Erythroblast (primary cell): ENCODE measurements around the gene IRS2.

Experiments used
- DNase-seq, 2 experiments: peaks; one replicate each; lab custom pipeline; 2025; lab: John Stamatoyannopoulos, UW
- GATA1 ChIP-seq: IDR thresholded peaks from 2 replicates; pipeline ENCODE4 v1.6.1; 2011; ENCODE audit warnings: low read depth, mild to moderate bottlenecking, control low read depth, low read length, moderate library complexity
- POLR2A ChIP-seq: IDR thresholded peaks from 2 replicates; pipeline ENCODE4 v1.6.1; 2011; ENCODE audit warnings: mild to moderate bottlenecking, low read length

IRS2 gene

DNA sequence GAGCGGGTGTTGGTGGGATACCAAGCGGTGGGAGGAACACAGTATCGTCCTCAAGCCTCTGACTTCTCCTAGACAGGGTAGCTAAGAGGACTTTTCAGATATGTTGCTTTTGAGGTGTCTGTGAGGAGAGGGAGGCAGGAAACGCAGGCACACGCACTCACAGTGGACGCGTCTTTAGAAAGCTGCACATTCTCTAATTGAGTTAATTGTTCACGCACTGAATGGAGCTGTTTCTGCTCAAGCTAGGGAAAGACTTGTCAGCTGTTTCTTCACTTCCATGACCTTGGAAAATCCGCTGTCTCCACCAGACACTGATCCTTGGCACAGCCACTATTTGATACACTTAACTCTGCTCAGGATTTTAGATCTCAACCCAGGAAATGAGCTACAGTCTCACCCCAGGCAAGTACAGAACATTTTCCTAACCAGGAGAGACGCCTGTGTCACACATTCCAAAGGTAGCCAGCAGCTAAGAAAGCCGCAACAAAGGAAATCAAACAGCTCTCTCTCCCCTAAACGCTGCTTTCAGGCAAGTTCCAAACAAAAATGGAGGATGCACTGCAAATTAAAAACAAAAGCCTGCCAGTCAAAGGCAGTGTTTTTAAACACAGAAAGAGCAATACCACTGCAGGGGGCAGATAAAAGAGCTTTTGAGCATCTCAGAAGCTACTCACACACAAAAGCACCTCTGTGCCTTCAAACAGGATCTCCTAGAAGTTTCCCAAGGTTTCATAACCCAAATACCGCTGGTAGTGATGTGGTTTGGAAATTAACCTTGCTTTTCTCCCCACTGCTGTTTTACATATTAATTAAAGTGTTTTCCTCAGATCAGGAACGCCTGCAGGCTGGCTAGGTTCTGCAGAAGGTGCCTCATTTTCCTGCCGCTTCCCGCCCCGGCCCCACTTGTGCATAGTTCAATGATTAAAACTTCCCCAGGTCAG is 57.3 kb downstream of the IRS2 start:
- TF ChIP-seq POLR2A, result no peak
- no peak for TF ChIP-seq GATA1
- DNase-seq, result no peak

DNA sequence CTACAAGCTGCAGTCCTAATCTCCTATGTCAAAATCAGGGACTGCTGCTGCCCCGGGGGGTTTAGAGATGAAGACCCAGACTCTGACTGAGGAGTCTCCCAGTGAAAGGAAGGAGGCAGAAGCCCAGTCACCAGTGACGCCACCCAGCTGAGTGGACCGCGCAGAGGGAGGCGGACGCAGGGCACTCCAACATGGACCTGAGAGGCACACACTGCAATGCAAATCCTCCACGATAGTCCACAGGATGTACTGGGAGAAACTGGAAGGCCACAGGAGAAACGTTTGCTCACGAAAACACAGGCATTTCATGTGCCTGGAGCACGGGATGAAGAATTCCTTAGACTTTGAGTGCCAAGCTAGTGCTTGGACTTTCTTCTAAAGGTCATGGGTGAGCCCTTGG is 58.3 kb downstream of the IRS2 start:
- TF ChIP-seq GATA1 (no peak), POLR2A (no peak)
- DNase-seq, result no peak

DNA sequence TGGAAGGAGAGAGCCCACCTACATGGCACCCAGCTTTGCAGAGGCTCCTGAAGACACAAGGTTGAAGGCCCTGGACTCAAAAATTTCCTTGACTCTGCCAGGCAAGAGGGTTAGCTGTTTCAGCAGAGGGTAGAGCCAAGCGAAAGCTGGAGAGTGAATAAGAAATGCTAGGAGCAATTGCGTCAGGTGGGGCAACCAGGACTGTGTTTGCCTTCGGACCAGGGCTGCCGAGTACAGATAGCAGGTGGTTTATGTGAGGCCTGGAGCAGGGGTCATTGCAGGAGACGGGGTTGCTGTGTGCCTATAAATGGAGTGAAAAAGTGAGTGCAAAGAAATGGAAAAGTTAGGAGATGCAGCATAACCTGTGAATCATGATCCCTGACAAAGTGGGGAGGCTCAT is 59.1 kb downstream of the IRS2 start:
- DNase-seq, result no peak

DNA sequence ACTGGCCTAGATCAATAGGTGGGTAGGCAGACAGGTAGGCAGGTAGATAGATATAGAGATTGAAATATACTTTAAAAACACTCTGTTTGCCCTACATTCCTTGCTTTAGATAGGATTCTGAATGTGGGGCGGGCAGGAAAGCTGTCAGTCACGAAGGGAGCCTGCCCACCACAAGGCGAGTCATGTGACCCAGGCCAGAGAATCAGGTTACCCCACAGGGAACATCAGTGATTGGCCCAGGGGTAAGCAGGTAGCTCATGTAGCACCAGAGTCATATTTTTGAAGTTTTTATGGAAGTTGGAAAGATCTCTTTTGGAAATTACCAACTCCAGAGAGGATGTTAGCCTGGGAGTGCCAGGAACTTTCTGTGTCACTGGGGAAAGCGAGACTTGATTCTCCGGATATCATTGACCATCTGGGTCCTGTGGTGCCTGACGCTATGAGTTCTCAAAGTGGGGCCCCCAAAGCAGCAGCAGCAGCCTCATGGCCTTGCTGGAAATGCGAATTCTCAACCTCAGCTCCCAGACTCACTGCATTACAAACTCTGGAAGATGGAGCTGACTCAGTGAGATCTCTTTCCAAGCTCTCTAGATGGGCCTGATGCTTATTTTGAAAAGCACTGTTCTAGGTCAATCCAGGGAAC is 60.3 kb downstream of the IRS2 start:
- no peak for TF ChIP-seq POLR2A
- TF ChIP-seq GATA1, result no peak
- no peak for DNase-seq

More for the DNA sequence above, 59.1 kb downstream of the IRS2 start:
- TF ChIP-seq GATA1, result no peak
- TF ChIP-seq POLR2A, result no peak

DNA sequence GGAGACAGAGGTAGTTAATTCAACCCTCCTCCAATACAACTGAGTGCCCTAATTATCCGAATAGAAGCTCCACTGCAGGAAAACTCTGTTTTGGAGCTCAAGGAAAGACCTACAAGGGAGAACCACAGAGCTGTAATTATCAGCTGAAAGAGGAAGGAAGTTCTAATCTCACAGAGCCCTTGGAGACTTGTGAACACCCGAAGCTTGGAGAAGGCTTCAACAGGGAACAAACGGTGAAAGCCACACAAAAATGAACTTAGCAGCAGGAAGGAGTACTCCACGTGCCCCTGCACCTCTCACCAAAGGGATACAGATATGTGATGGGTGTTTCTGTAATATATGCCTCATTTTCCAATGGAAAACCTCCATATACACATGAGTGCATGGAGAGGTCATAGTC is 61.1 kb downstream of the IRS2 start:
- DNase-seq, result no peak
- TF ChIP-seq GATA1, result no peak
- TF ChIP-seq POLR2A, result no peak

DNA sequence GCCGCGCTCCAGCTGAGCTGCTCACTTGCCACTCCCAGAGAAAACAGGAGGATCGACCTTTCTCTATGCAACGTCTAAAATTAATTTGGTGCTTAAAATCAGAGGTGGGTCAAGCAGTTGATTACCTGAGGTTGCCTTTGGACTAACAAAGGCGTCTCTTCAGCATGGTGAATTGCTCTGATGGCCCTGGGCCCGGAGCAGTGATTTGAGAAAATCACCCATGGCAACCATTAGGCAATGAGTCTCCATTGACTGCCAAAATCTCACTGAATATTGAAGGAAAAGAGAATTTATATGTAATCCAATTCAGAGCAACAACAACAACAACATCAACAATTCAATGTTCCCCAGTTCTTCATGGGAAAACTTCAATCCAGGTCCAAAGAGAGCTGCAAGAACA is 61.8 kb downstream of the IRS2 start:
- DNase-seq, result no peak
- TF ChIP-seq POLR2A (no peak), GATA1 (no peak)

DNA sequence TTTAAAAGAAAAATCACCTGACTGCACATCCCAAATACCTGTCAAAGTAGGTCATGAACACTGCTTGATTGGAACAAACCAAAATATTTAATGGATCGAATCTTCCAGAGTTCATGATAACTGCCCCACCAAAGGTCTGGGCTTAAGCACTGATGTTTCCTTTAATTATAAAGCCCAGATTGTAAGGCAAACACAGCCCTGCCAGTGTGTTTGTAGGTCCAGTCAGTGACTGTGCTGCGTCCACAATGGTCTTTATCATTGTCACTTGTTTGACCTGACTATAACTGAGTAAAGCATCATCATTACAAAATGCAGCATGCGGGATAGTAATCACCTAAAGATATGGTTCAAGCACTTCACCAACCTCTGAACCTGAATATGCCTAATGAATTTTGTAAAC is 63.3 kb downstream of the IRS2 start:
- no peak for DNase-seq
- TF ChIP-seq GATA1 (no peak), POLR2A (no peak)

DNA sequence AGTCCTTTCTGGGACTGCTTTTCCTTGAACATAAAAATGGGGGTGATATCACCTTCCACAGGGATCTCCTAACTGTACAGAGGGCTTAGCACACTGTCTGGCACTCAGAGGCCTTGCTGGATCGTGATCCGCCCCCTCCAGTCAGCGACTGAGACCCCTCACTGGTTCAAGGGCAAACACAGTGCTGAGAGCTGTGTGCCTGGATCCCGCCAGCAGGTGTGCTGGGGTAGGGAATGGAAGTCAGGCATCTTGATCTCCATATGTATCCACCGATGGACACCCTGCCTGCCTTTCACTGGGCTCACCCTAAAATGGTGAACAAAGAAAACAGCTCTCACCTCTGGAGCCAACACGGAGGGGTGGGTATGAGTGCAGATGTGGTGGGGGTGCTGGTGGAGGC is 64.3 kb downstream of the IRS2 start:
- no peak for TF ChIP-seq POLR2A
- no peak for DNase-seq

DNA sequence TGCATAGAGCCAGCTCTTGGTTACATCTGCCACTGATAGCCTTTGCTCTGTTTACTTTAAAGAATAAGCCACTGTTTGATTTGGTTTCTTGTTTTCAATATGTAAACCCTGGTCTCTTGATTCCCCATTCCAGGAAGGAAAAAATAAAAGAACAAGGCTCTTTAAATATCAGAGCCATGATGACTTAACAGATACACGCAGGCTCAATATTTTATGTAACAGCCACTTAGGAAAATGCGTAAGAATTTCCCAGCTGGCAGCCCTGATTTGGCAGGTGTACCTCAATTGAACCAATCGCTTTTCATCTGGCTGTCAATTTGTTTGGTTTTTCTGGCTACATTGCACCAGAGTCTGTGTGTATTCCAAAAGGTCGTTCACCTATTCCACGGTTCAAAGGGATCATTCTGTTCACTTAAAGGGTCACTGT is 65.6 kb downstream of the IRS2 start:
- no peak for DNase-seq
- TF ChIP-seq POLR2A (no peak), GATA1 (no peak)

DNA sequence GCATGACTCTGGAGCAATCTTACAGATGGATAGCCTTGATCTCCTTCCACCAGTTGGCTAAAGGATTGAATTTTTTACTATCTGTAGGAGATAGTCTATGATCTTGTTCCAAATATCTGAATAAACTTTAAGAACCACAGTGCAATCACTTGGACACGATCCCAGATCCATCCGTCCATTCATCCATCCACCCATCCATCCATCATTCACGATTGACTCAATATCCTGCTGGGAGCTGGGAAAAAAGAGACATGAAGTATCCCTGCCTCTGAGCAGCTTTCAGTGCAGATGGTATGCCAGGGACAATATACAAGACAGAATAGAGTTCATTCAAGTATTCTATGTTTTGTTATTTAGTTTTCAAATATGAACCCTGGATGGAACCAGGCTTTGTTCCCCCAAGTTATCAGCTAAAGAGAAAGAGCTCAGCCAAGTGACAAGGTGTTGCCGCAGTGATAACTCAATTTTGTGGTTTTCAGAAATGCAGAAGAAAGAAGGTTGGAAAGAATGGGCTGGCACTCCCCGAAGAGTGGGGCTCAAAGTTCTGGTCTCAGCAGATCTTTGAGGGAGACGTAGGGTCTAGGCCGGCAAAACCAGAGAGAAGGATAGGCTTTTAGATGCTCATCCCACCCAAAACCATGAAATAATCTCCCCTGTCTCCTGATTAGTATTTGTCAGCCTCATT is 66.3 kb downstream of the IRS2 start:
- DNase-seq, result no peak

DNA sequence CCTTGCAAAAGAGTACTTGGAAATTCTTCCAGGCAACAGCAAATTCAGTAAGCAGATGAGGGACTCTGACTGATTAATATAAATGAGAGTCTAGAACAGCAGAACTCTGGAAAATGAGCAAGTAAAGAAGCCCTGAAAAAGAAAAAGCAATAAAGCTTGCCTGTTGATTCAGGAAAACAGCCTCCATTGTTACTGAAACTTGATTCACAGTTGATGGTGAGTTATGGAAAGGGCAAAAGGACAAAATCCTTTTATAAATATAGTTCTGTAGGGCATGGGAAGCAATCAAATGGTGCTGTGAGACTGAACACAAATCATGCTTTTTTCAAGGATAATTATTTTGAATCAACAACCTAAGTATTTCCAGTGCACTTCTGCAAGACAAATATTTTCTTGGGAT is 67.7 kb downstream of the IRS2 start:
- TF ChIP-seq POLR2A (no peak), GATA1 (no peak)
- DNase-seq, result no peak

More for the DNA sequence above, 66.3 kb downstream of the IRS2 start:
- no peak for TF ChIP-seq GATA1
- TF ChIP-seq POLR2A, result no peak

DNA sequence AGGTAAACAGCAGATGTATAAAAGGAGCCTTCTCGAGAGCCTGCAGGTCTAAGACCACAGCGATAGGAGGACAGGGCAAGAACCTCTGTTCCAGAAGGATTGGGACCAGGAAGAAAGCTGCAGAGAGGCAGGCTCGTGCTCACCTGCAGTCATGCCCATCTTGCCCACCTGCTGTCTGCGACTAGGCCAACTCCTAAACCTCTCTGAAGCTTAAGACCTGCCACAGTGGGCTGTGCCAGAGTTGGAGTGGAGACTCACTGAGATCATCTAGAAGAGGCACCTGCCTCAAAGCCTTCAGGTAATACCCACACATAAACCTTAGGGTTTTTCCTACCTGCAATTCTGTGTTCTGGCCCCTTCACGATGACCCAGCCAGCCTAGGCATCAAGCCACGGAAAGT is 68.7 kb downstream of the IRS2 start:
- DNase-seq, result no peak
- TF ChIP-seq POLR2A (no peak), GATA1 (no peak)

DNA sequence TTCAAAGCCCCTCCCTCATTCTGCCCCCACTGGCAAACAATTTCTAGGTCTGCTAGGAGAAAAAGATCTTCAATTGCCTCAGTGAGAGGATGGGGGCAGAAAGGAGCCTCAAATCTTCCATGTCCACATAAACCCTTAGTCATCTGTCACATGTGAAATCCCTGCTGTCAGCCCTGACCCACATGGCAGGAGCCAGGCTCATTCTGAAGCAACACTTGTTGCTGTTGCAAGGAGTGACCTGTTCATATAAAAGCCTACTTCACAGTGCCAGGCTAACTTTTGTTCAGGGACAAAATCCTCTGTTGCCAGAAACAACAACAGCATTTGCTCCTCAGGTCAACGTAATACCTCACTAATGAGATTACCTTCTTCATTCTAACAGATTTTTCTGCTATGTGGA is 70.5 kb downstream of the IRS2 start:
- peak in 1 of 2 experiments; percentile 32 for DNase-seq
- TF ChIP-seq GATA1, result no peak
- TF ChIP-seq POLR2A, result no peak

DNA sequence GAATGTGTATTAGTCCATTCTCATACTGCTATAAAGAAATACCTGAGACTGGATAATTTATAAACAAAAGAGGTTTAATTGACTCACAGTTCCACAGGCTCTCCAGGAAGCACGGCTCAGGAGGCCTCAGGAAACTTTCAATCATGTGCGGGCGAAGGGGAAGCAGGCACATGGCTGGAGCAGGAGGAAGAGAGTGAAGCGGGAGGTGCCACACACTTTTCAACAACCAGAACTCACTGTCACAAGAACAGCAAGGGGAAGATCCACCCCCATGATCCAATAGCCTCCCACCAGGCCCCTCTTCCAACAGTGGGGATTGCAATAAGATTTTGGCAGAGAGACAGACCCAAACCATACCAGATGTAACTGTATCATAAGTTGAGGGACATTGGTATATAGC is 72.7 kb downstream of the IRS2 start:
- no peak for DNase-seq

More for the DNA sequence above, 72.7 kb downstream of the IRS2 start:
- TF ChIP-seq POLR2A (no peak), GATA1 (no peak)
